SK-N-SH treated with all-trans-retinoic acid at 6 μM for 48 hours (cell line): Measurements from ENCODE around the gene CHAC1.
"Not testable (repeated sequence)": the region's sequence is repeated elsewhere in the genome, so short reads cannot be mapped to it uniquely, and the experiment has no call there.

Experiments used
- ATAC-seq: fragments of 200-7000 bp; cut with Tn5 transposase; 3 replicates; pipeline ENCODE4 v1.9.1; 2020; ENCODE audit warnings: mild to moderate bottlenecking, moderate library complexity
- BACH2 ChIP-seq: fragments of 250-450 bp; sonication (Bioruptor Pico); IDR thresholded peaks from 2 replicates; pipeline ENCODE4 v1.9.0; 2021; ENCODE audit warnings: mild to moderate bottlenecking, borderline replicate concordance
- CSDC2 ChIP-seq: fragments of 250-450 bp; sonication (Bioruptor Pico); IDR thresholded peaks from 2 replicates; pipeline ENCODE4 v1.5.0; 2020; ENCODE audit warnings: mild to moderate bottlenecking, moderate library complexity
- ESRRG ChIP-seq: fragments of 250-450 bp; sonication (Bioruptor Pico); IDR thresholded peaks from 2 replicates; pipeline ENCODE4 v1.6.1; 2021; ENCODE audit warnings: mild to moderate bottlenecking
- GLIS3 ChIP-seq: fragments of 250-450 bp; sonication (Bioruptor Pico); IDR thresholded peaks from 2 replicates; pipeline ENCODE4 v1.5.0; 2020; ENCODE audit warnings: mild to moderate bottlenecking, moderate library complexity
- OSR1 ChIP-seq: fragments of 250-450 bp; sonication (Bioruptor Pico); IDR thresholded peaks from 2 replicates; pipeline ENCODE4 v1.8.0; 2022; ENCODE audit warnings: moderate library complexity, mild to moderate bottlenecking, inconsistent platforms
- RARB ChIP-seq: fragments of 250-450 bp; sonication (Bioruptor Pico); IDR thresholded peaks from 2 replicates; pipeline ENCODE4 v1.8.0; 2021; ENCODE audit warnings: mild to moderate bottlenecking, moderate library complexity
- TCF4 ChIP-seq: fragments of 250-450 bp; sonication (Bioruptor Pico); IDR thresholded peaks from 2 replicates; pipeline ENCODE4 v1.8.0; 2021; ENCODE audit warnings: mild to moderate bottlenecking, moderate library complexity, borderline replicate concordance
- ZFP3 ChIP-seq: fragments of 250-450 bp; sonication (Bioruptor Pico); IDR thresholded peaks from 2 replicates; pipeline ENCODE4 v1.5.0; 2020; ENCODE audit warnings: mild to moderate bottlenecking, moderate library complexity
- ZNF565 ChIP-seq: fragments of 450-650 bp; formaldehyde crosslinking; conservative IDR thresholded peaks from 2 replicates; pipeline ENCODE4 v1.5.0; 2020; ENCODE audit warnings: low read depth, mild to moderate bottlenecking, moderate library complexity
- ZNF70 ChIP-seq: fragments of 450-650 bp; formaldehyde crosslinking; IDR thresholded peaks from 2 replicates; pipeline ENCODE4 v1.5.0; 2020; ENCODE audit warnings: mild to moderate bottlenecking, moderate library complexity
- ZNF8 ChIP-seq: fragments of 450-650 bp; formaldehyde crosslinking; IDR thresholded peaks from 2 replicates; pipeline ENCODE4 v1.5.0; 2020; ENCODE audit warnings: mild to moderate bottlenecking, moderate library complexity
- TF ChIP-seq, protein P1 (sequence below): fragments of 250-450 bp; sonication (Bioruptor Pico); IDR thresholded peaks from 2 replicates; pipeline ENCODE4 v1.5.1; 2020; ENCODE audit warnings: low read depth, mild to moderate bottlenecking, moderate library complexity
- TF ChIP-seq, protein P2 (sequence below): fragments of 250-450 bp; sonication (Bioruptor Pico); IDR thresholded peaks from 2 replicates; pipeline ENCODE4 v1.8.0; 2021; ENCODE audit warnings: low read depth, mild to moderate bottlenecking, moderate library complexity, borderline replicate concordance
- TF ChIP-seq, protein P3 (sequence below): fragments of 250-450 bp; sonication (Bioruptor Pico); IDR thresholded peaks from 2 replicates; pipeline ENCODE4 v1.5.1; 2021; ENCODE audit warnings: mild to moderate bottlenecking, moderate library complexity
- TF ChIP-seq, protein P4 (sequence below): fragments of 250-450 bp; sonication (Bioruptor Pico); IDR thresholded peaks from 2 replicates; pipeline ENCODE4 v1.5.0; 2020; ENCODE audit warnings: mild to moderate bottlenecking, moderate library complexity
- TF ChIP-seq, protein P5 (sequence below): fragments of 250-450 bp; sonication (Bioruptor Pico); IDR thresholded peaks from 2 replicates; pipeline ENCODE4 v1.8.0; 2020; ENCODE audit warnings: mild to moderate bottlenecking, moderate library complexity, borderline replicate concordance

The CHAC1 gene

DNA sequence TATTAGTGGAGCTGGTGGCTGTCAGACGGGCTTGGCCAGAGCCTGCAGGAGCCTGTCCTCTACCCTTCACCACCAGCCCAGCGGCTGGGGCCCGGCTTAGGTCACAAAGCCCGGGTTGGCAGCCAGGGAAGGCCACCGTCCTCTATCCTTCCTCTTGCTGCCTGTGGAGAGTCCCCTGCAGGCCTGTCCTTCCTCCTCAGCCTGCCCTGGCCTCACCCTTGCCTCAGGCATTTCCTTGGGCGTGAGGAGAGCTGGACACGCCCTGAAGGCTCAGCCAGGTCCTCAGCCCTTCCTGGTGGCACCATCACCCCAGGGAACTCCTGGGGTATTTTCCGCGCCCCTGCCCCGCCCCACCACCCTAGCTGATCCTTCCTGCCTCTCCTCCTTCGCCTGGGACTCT is 7.7 kb downstream of the CHAC1 start:
- no peak for TF ChIP-seq ESRRG
- TF ChIP-seq GLIS3, result no peak
- TF ChIP-seq, all 23 proteins: peak for 0

DNA sequence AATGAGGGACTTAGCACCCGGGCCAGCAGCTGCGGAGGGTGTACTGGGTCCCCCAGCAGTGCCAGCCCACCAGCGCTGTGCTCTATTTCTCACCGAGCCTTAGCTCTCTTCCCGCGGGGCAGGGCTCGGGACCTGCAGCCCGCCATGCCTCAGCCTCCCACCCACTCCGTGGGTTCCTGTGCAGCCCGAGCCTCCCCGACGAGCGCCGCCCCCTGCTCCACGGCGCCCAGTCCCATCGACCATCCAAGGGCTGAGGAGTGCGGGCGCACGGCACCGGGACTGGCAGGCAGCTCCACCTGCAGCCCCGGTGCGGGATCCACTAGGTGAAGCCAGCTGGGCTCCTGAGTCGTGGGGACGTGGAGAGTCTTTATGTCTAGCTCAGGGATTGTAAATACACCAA is 8.5 kb downstream of the CHAC1 start:
- ATAC-seq, result not testable (repeated sequence)

More for the DNA sequence above, 7.7 kb downstream of the CHAC1 start:
- ATAC-seq, result no peak

DNA sequence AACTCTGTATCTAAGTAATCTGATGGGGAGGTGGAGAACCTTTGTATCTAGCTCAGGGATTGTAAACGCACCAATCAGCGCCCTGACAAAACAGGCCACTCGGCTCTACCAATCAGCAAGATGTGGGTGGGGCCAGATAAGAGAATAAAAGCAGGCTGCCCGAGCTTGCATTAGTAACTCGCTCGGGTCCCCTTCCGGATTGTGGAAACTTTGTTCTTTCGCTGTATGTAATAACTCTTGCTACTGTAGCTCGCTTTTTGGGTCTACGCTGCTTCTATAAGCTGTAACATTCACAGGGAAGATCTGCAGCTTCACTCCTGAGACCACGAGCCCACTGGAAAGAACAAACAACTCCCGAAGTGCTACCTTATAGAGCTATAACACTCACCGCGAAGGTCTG is 9.0 kb downstream of the CHAC1 start:
- not testable (repeated sequence) for ATAC-seq

DNA sequence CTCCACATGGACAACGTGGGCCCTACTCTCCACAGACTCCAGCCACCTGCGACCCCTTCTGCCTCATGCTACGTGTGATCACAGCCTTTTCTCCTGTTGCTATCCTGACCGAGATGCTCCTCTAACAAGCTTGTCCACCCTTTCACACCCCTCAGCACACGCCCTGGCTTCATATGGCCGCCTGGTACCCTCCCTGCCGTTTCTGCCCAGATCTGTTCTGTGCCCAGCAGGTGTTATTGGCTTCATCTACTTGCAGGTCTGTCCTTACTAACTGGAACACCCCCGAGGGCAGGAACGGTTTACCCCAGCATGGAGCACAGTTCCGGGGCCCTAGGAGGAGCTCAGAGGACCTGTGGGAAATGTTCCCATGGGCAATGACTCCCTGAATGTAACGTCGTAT is 9.9 kb downstream of the CHAC1 start:
- TF ChIP-seq ZNF565 (CRISPR knock-in tag) (no peak), ZNF70 (no peak), ZNF8 (CRISPR knock-in tag) (no peak), TCF4 (CRISPR knock-in tag) (no peak), CSDC2 (CRISPR knock-in tag) (no peak), BACH2 (no peak), RARB (CRISPR knock-in tag) (no peak), ZFP3 (CRISPR knock-in tag) (no peak)
- TF ChIP-seq, protein P1, sequence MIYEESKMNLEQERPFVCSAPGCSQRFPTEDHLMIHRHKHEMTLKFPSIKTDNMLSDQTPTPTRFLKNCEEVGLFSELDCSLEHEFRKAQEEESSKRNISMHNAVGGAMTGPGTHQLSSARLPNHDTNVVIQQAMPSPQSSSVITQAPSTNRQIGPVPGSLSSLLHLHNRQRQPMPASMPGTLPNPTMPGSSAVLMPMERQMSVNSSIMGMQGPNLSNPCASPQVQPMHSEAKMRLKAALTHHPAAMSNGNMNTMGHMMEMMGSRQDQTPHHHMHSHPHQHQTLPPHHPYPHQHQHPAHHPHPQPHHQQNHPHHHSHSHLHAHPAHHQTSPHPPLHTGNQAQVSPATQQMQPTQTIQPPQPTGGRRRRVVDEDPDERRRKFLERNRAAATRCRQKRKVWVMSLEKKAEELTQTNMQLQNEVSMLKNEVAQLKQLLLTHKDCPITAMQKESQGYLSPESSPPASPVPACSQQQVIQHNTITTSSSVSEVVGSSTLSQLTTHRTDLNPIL (CRISPR knock-in tag), result no peak
- TF ChIP-seq, protein P2, sequence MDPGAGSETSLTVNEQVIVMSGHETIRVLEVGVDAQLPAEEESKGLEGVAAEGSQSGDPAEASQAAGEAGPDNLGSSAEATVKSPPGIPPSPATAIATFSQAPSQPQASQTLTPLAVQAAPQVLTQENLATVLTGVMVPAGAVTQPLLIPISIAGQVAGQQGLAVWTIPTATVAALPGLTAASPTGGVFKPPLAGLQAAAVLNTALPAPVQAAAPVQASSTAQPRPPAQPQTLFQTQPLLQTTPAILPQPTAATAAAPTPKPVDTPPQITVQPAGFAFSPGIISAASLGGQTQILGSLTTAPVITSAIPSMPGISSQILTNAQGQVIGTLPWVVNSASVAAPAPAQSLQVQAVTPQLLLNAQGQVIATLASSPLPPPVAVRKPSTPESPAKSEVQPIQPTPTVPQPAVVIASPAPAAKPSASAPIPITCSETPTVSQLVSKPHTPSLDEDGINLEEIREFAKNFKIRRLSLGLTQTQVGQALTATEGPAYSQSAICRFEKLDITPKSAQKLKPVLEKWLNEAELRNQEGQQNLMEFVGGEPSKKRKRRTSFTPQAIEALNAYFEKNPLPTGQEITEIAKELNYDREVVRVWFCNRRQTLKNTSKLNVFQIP, result no peak
- TF ChIP-seq, protein P3, sequence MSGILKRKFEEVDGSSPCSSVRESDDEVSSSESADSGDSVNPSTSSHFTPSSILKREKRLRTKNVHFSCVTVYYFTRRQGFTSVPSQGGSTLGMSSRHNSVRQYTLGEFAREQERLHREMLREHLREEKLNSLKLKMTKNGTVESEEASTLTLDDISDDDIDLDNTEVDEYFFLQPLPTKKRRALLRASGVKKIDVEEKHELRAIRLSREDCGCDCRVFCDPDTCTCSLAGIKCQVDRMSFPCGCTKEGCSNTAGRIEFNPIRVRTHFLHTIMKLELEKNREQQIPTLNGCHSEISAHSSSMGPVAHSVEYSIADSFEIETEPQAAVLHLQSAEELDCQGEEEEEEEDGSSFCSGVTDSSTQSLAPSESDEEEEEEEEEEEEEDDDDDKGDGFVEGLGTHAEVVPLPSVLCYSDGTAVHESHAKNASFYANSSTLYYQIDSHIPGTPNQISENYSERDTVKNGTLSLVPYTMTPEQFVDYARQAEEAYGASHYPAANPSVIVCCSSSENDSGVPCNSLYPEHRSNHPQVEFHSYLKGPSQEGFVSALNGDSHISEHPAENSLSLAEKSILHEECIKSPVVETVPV (CRISPR knock-in tag), result no peak
- TF ChIP-seq, protein P4, sequence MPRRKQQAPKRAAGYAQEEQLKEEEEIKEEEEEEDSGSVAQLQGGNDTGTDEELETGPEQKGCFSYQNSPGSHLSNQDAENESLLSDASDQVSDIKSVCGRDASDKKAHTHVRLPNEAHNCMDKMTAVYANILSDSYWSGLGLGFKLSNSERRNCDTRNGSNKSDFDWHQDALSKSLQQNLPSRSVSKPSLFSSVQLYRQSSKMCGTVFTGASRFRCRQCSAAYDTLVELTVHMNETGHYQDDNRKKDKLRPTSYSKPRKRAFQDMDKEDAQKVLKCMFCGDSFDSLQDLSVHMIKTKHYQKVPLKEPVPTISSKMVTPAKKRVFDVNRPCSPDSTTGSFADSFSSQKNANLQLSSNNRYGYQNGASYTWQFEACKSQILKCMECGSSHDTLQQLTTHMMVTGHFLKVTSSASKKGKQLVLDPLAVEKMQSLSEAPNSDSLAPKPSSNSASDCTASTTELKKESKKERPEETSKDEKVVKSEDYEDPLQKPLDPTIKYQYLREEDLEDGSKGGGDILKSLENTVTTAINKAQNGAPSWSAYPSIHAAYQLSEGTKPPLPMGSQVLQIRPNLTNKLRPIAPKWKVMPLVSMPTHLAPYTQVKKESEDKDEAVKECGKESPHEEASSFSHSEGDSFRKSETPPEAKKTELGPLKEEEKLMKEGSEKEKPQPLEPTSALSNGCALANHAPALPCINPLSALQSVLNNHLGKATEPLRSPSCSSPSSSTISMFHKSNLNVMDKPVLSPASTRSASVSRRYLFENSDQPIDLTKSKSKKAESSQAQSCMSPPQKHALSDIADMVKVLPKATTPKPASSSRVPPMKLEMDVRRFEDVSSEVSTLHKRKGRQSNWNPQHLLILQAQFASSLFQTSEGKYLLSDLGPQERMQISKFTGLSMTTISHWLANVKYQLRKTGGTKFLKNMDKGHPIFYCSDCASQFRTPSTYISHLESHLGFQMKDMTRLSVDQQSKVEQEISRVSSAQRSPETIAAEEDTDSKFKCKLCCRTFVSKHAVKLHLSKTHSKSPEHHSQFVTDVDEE (CRISPR knock-in tag), result no peak
- TF ChIP-seq, protein P5, sequence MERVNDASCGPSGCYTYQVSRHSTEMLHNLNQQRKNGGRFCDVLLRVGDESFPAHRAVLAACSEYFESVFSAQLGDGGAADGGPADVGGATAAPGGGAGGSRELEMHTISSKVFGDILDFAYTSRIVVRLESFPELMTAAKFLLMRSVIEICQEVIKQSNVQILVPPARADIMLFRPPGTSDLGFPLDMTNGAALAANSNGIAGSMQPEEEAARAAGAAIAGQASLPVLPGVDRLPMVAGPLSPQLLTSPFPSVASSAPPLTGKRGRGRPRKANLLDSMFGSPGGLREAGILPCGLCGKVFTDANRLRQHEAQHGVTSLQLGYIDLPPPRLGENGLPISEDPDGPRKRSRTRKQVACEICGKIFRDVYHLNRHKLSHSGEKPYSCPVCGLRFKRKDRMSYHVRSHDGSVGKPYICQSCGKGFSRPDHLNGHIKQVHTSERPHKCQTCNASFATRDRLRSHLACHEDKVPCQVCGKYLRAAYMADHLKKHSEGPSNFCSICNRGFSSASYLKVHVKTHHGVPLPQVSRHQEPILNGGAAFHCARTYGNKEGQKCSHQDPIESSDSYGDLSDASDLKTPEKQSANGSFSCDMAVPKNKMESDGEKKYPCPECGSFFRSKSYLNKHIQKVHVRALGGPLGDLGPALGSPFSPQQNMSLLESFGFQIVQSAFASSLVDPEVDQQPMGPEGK (CRISPR knock-in tag), result no peak
- TF ChIP-seq, all 23 proteins: peak for 0
- ATAC-seq, result no peak

DNA sequence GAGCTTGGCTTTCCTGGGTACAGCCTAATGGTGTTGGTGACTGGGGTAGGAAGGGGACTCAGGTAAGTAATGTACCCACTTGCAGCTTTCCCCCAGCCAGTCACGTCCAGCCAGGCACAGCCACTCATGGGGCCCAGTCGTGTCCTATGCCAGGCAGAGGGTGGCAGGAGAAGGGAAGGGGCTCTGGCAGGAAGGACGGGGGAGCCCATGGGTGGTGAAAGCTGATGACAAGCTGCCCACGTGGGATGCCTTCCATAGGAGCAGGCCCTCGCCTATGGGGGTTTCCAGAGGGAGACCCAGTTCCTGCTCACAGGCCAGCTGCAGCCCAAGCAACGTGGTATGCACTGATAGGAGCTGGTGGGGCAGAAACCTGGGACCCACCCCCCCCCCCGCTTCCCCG is 10.7 kb downstream of the CHAC1 start:
- no peak for TF ChIP-seq TCF4 (CRISPR knock-in tag)
- TF ChIP-seq BACH2, result no peak
- TF ChIP-seq RARB (CRISPR knock-in tag), result no peak
- TF ChIP-seq GLIS3, result no peak
- no peak for TF ChIP-seq CSDC2 (CRISPR knock-in tag)
- no peak for TF ChIP-seq ZNF8 (CRISPR knock-in tag)
- ATAC-seq, result no peak

DNA sequence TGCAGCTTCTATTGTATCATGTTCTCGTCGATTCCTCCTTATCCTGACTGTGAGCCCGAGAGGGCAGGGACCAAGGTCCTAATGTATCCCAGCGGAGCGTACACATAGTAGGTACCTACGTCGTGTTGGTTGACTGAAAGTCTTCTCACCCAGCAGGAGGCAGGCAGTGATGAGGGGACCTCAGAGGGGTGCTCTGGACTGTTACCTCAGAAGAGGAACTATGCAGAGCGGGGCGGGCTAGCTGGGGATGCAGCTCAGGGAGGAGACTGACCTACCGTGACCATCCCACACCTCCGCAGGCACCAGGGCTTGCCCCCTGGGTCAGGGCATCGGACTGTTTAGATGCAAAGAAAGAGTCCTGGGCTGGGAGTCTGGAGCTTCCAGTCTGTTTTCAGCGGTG is 11.4 kb downstream of the CHAC1 start:
- no peak for ATAC-seq
- no peak for TF ChIP-seq OSR1
- TF ChIP-seq, protein P5 (CRISPR knock-in tag), result no peak
